Stimulated activated CD4-positive, alpha-beta T cell treated with anti-CD3 and anti-CD28 coated beads, TNF-alpha, amount 100 ng/mL, for 24 hours (primary cell): ENCODE data around the gene COL4A3.
A peak's percentile ranks its signal among the peaks of the same experiment; 100 is the strongest.
"Not testable (repeated sequence)": the region's sequence is repeated elsewhere in the genome, so short reads cannot be mapped to it uniquely, and the experiment has no call there.

Source experiments
- DNase-seq, 3 experiments: peaks; one replicate each; pipeline ENCODE4 v3.0.0-alpha.2; 2020; ENCODE audit warnings: low read depth in 3 of 3

The COL4A3 gene

DNA sequence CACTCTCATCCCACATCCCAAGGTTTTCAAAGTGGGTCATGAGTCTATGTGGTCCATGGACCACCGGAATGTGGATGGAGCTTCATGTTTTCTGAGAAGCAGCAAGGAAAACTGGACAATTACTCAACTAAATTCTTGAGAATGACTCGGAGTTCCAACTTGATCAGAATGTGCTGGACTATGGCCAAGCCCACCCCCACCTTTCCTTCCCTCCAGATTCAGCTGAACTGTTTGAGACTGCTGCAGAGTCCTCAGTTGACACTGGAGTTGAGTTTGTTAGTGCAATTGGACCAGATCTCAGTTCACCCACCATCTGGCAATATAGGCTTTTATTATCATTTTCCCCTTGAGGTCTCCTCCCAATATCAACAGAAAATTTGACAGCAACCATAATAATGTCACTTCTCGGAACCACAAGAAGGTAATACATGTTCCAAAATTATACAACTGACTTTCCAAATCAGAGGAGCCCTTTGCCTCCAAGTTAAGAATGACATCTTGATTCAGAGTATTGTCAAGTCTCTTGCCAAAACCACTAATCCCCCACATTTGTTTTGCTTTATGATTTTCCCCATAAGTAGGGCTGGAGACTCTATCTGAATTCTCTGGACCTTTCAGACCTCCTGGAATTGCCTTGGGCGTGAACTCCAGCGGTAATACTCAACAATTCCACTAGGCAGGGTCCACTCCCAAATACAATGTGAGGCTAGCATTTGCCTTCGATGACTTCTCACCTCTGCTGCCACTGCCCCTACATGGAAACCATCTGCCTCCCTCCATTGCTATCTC, 9.2 kb upstream of the COL4A3 start:
- DNase-seq = no peak

DNA sequence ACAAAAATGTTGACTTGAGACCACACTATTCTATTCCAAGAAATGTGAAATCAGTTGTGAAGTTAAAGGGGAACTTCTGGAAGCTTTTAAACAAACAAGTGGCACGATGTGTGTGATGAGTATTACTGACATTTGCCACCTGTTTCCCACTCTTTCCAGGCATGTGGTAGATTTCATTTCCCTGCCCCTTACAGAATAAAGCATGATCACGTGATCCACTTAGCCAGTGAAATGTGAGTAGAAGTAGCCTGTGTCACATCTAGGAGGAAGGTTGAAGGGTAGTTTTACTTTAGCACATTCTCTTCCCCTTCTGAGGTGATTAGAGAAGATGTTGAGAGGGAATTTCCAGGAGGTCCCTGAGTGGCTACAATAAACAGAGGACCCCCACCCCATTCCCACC, 4.3 kb upstream of the COL4A3 start:
- no peak for DNase-seq

DNA sequence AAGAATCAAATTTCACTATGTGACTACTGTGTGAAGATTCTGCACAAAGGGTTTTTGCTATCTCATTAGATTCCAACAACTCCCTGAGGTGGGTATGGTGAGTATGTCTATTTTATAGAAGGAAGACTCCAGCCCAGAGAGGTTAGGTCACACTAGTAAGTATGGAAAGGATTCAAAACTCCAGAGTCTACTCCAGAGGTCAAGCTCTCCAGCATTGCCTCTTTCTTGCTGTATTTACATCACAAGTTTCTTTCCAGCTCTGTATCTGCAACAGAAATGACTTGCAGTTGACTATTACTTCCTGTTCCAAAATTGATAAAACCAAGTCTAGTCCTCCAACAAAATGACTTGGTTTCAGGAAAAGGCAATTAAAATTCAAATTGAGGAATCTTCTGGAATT, 2.5 kb upstream of the COL4A3 start:
- DNase-seq = no peak

DNA sequence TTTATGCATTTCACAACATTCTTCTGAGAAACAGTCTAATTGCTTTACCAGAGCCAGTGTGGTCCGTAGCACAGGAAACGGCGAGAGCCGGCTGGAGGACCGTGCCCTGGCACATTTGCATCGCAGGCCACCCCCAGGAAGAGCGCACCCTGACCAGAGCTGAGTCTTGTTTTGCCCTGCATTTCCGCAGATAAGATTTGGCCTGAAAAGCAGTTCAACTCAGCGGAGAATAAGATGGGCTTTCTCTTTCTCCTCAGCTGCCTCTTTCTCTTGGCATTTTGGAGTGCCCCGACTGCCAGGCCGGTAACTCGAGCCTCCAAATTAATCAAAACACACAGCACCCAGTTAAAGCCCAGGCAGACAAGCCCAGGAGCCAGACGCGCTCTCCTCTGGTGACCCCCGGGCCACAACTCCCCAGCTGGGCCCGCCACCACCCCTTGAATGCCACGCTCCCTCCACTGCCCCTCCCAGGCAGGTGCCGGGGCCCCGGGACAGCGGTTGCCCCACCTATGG, 883 bp upstream of the COL4A3 start:
- DNase-seq = no peak

DNA sequence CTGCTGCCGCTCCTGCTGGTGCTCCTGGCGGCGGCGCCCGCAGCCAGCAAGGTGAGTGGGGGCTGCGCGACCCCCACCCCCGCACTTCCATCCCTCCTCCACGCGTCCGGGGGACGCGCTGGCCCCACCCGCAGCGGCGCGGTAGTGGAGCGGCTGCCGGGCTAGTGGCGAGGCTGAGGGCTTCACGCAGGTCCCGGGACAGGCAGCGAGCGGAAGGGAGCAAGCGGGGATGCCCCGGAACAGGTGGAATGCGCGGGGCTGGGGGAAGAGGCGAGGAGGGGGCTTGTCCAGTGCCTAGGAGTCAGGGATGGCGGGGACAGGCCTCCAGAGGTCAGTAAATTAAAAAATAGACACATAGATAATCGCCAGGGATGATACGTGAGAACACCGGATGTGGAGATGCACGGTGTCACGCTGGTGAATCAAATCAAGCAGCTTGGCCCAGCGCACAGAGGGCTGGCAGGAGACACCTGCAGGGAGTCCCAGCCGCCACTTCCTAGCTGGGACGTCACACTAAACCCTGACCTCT, 403 bp downstream of the COL4A3 start:
- DNase-seq = peak in 1 of 3 experiments; percentile 17

DNA sequence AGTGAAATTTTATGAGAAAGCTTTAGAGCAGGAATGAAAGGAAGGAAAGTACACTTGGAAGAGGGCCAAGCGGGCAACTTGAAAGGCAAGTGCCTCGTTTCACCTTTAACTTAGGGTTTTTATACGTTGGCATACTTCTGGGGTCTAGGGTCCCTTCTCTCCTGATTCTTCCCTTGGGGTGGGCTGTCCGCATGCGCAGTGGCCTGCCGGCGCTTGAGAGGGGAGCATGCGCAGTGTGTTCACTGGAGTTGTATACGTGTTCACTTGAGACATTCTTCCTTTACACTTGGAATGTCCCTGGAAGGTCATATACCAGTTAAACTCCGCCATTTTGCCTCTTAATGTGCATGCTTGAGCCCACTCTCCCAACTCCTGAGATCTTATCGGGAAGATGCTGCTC, 7.4 kb downstream of the COL4A3 start:
- DNase-seq = not testable (repeated sequence)

DNA sequence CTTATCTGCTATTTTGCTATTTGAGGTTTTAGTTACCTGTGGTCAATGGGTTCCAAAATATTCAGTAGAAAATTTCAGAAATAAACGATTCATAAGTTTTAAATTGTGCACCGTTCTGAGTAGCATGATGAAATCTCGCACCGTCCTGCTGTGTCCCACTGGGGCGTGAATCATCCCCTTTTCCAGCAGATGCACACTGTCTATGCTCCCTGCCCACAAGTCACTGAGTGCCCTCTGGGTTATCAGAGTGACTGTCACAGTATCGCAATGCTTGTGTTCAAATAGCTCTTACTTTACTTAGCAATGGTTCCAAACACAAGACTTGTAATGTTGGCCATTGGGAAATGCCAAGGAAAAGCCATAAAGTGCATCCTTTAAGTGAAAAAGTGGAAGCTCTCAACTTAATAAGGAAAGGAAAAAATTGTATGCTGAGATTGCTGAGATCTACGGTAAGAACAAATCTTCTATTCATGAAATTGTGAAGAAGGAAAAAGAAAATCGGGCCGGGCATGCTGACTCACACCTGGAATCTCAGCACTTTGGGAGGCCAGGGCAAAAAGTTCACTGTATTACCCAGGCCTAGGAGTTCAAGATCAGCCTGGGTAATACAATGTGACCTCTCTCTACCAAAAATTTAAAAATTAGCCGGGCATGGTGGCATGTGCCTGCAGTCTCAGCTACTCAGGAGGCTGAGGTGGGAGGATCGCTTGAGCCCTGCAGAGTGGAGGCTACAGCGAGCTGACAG, 13.3 kb downstream of the COL4A3 start:
- DNase-seq = no peak

DNA sequence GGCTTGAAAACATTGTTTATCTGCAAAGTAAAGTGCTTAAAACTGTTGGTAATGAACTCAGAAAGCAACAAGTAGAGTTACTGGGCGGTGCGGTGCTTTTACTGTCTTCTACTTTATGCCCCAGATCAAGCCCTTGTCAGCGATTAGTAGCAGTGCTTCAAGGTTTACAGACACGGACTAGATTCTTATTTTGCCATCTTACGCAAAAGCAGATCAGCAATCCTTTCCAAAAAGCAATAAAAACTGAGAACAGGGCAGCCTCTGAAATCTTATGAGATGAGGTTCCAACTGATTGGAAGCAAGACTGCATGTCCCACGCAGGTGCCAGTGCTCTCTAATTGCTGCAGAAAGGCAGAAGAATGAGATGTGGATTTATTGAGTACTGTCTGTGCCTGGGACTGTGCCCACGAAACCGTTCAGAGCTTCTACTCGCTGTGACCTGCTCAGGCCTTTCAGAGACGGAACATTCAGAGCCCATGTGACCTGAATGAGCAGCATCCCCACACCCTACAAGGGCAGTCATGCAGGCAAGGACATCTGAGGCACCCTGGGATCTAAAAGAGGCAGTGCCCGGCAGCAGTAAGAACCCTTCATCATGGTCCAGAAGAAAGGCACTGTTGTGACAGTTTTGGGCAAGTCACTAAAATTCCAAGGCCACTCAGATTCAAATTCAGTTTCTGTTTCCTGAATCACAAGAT, 15.7 kb downstream of the COL4A3 start:
- DNase-seq = no peak

DNA sequence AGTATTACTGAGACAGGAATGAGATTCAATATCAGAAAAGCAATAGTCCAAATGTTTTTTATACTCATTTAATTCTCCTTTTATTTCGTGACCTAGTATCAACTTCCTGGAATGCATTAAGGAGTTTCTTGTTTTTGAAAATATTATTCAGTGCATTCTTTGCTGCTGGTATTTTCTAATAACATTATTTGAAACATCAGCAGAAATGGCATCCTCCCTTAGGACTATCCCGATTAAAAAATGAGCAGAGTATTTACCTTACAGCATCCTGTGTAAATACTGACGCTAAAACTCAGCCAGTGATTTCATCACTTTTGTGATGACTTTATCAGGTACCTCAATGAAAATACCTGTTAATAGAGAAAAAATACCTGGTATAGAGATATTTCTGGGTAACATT, 16.3 kb downstream of the COL4A3 start:
- no peak for DNase-seq

DNA sequence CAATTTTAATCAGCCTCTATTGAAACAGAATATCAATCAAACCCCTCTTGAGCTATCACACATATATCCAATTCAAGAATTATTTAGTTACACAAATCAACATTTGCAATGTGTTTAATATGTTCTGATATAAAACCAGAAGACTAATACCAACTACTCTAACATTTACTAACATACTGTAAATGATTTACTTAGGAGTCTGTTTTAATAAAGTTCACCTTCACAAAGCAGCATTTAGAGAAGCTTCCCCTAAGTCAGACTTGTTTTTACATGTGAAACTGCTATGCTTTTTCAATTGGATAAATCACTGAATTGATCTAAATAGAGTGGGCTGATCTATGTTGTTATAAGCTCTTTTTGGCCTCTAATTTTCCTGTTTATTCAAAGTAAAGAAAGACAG, 18.3 kb downstream of the COL4A3 start:
- no peak for DNase-seq

DNA sequence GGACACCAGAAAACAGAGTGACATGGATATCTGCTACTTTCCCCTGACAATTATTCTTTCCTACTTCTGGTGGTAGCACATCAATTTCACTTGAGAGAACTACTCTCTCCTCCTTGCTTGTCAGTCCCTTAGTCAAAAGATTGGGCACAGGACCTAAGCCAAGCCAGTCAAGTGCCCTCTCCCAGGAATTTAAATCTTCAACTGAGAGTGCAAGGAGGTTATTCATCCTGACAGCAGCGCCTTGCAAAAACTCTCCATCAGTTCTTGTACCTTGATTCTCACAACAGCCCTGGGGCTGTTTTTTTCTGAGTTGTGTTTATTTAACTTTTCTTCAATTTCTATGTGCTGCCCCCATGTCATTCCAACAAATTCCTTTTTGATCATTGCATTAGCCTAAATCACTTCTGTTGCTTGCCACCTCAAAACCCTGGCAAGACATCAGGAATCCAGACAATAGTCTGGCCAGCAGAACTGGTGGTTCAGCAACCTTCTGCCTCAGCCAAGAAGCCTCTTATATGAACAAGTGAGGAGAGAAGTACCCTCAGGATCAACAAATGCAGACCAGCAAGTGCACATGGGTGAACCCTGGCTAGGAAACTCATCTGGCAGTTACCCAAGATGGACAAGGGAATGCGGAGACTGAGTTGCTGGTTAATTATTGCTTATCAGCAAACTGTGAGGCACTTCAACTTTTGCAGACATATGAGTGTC, 19.4 kb downstream of the COL4A3 start:
- no peak for DNase-seq

DNA sequence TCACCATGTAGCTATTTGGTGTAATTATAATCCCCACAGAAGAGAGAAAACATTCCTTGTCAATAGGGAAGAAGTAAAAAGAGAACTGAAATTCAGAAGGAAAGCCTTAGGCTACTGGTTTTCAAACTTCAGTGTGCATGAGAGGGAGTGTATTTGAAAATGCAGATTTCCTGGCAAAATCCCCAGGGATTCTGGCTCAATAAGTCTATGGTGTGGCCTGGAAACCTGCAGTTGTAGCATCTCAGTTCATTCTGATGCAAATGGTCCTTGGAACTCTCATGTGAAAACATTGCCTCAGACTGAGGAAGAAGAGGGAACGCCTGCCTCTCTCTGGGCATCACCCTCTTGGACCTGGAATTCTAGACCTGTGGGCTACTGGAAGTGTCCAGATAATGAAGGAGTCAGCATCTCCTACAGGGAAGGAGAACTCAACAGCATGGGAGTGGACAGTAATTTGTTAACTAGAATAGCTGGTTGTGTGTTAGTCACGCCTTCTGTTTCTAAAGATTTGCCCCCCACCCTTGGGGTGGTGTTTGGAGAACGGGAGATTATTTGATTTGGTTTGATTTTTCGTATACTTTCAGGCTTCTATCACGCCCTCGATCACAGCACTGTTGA, 21.3 kb downstream of the COL4A3 start:
- DNase-seq = no peak

DNA sequence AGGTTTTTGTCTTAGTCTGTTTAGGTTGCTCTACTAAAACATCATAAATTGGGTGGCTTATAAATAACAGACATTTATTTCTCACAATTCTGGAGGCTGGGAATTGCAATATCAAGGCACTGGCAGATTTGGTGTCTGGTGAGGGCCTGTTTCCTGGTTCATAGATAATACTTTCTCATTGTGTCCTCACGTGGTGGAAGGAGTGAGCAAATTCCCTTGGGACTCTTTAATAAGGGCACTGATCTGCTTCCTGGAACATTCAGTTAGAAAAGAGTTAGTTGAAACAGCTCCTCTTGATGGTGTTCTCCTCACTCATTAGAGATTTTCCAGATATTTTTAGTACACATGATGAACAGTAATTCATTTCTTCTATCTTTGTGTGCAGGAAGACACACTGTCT, 22.3 kb downstream of the COL4A3 start:
- DNase-seq = no peak

DNA sequence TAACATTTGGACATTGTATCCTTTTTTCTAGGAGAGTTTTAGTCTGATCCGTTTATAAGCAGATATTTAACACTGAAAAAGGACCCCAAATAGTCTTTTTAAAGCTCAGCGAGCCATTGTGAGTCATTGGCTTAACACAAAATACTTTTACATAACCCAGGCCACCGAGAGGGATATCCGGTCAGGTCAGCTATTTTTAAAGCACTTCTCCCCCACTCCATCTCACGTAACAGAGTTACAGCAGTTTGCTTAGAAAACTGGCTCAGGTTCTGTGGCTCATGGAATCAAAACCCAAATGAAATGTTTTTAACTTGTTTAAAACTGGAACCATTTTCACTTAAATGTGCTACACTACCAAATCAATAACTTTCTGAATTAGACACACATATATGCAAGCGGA, 23.9 kb downstream of the COL4A3 start:
- no peak for DNase-seq

DNA sequence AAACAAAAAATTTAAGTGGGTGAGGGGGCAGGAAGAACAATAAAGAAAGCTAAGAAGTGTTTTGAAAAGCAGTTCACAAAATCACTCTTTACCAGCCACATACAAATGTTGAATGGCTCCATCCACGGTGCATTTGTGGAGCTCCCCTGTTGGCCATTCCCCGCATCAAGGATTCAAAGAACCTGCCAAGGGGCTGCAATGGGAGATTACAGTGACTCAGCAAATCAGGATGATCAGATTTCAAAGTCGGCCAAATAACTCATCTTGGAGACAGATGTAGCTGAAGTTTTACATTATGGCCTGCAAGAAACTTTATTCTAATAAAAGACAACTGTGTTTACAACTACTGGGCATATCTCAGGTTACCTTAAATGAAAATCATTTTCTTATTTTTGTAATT, 26.9 kb downstream of the COL4A3 start:
- no peak for DNase-seq

DNA sequence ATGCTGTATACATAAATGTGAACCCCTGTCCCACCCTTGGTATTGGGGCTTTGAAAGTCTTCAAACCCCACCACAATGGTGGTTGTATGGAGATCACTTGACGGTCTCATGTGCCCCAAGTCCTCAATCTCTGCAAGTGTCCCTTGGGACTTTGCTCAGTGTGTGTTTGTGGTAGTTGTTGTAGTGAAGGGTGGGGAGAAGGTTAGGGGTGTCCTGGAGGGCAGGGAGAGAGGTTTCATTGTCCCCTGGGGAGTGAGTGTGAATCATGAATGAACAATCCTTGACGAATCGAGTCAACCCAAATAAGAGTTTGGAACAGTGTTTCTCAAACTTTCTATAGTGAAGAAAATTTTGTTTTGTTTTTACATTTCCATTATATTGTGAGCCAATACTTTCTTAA, 28.1 kb downstream of the COL4A3 start:
- no peak for DNase-seq

DNA sequence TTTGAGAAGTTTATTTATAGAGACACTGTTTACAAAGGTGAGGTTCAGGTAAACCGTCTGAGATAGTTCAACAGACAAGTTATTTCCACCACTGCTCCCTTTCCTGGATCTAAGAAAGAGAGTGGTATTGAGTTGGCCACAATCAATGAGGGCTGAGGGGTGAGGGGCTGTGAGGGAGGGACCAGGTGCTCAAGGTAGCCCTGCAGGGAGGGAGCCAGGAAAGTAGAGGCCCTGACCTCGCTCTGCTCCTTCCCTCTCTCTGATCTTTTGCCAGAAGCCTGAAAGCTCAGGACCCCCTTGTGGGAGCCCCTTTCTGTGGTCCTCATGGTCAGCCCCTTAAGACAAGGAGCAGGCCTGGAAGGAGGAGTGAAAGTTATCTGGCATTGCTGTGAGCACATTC, 29.8 kb downstream of the COL4A3 start:
- no peak for DNase-seq

DNA sequence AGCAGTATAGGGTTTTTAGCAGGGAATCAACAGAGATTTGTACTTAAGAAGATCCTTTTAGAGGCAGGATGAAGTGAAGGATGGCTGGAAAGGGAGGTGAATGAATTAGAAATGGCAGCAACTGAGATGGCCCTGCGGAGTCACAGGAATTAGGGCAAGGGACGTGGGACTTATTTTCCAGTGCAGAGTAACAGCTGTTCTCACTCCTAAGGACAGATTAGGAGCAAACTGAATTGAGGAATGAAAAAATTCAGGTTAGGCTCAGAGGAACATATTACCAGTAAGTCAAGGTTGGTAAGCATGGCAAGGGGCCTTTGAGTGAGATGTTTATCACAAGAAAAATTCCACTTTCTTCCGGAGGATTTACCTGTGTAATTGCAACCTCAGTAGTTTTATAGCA, 34.4 kb downstream of the COL4A3 start:
- no peak for DNase-seq

DNA sequence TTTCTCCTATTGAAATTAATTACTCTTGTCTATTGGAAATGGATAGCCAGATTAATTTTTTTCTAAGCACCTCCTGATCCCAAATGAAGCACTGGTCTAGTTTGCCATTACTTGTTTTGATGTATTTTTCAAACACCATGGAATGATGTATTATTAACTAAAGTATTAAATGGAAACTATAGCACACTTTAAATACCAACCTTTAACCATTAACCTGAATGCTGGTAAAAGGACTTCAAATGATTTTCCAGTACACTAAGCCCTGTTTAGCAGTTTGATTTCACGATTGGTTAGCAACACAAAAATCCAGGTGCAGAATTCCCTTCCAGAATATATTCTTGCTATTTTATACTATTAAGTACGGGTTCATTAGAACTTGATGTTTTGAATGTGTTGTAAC, 37.3 kb downstream of the COL4A3 start:
- no peak for DNase-seq

DNA sequence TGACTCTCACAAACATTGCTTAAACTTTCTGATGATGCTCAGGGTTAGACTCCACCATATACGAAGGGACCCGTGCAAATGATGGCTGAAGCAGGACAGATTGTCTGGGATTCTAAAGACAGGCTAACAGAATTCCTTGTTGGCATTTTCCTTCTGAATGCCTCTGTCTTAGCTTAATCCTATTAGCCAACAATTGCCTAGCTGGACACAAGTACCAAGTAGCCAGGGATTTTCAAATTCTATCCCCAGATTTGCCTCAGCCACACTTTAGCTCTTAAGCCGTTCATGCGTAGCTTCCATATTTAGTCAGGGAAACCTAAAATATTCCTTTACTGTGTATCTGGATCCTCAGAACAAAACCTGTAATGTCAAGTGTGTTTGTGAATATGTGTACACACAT, 40.0 kb downstream of the COL4A3 start:
- DNase-seq = no peak

DNA sequence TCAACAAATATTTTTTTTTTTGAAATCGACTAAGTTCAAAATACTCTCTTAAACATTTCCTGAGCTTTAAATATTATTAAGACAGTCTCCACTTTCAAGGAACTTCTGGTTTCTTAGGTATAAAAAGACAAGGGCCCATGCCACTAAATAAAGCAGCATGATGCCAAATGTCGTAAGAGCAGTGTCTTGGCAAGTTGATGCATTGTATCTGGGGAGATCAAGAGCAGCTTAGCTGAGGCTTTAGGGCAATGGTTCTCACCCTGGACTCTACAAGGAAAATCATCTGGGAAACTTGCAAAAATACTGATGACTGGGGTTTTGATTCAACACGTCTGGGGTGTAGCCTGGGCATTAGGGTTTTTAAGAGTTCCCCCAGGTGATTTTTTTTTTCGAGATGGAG, 41.3 kb downstream of the COL4A3 start:
- no peak for DNase-seq
